Mesothelial cell of epicardium (in vitro differentiated cells): ENCODE results near the gene ASXL1. TPM values are rescaled to one million over a fixed set of nuclear protein-coding genes. Genes with fewer than 3 reads are reported as not detected.

Source experiments
- DNase-seq, 2 experiments: peaks; one replicate each; pipeline ENCODE4 v3.0.0; 2021; ENCODE audit warnings: low spot score in 2 of 2; ENCODE audit not compliant: unreplicated experiment in 2 of 2
- H3K27ac Mint-ChIP-seq: 2 replicates; pipeline ENCODE4 v1.8.0; 2021; ENCODE audit warnings: mixed read lengths
- H3K27me3 Mint-ChIP-seq: 2 replicates; pipeline ENCODE4 v1.8.0; 2021; ENCODE audit warnings: low read depth, mixed read lengths
- H3K36me3 Mint-ChIP-seq: 2 replicates; pipeline ENCODE4 v1.8.0; 2021; ENCODE audit warnings: mixed read lengths
- H3K4me1 Mint-ChIP-seq: 2 replicates; pipeline ENCODE4 v1.8.0; 2021; ENCODE audit warnings: mixed read lengths
- H3K4me3 Mint-ChIP-seq: 2 replicates; pipeline ENCODE4 v1.8.0; 2021; ENCODE audit warnings: mild to moderate bottlenecking, moderate library complexity, mixed read lengths
- H3K9me3 Mint-ChIP-seq: 2 replicates; pipeline ENCODE4 v1.8.0; 2021; ENCODE audit warnings: mixed read lengths
- CTCF ChIP-seq: fragments of 200-600 bp; sonication (generic); IDR thresholded peaks from one replicate; pipeline ENCODE4 v1.5.0; 2021; ENCODE audit warnings: antibody characterized with exemption; ENCODE audit not compliant: unreplicated experiment
- total RNA-seq: library from RNA; stranded (reverse); gene quantifications from 3 replicates; pipeline ENCODE4 v1.2.1, GENCODE V29; 2021

The ASXL1 gene
- total RNA-seq, 1 donor from 2014 or later, result 182 TPM

GRCh38 chr20:32474009-32474716 lies 116.0 kb downstream of the ASXL1 start:
- Mint-ChIP-seq H3K9me3 (no peaks in the 10 kb centered on the region), H3K27ac (peak overlapping the region; percentile 99), H3K27me3 (no peaks in the 10 kb centered on the region), H3K4me3 (peak overlapping the region; percentile 62), H3K4me1 (peaks cover 70% of the 10 kb centered on the region), H3K36me3 (peaks cover 7% of the 10 kb centered on the region)
- peak in 1 of 2 experiments; percentile 37 for DNase-seq
- TF ChIP-seq CTCF, result no peak

- Mint-ChIP-seq H3K27ac (peak overlapping the region; percentile 99), H3K4me1 (peaks cover 74% of the 10 kb centered on the region), H3K9me3 (no peaks in the 10 kb centered on the region), H3K36me3 (peaks cover 7% of the 10 kb centered on the region), H3K27me3 (no peaks in the 10 kb centered on the region), H3K4me3 (peak overlapping the region; percentile 62)
- DNase-seq, result no peak
- no peak for TF ChIP-seq CTCF
Measured at GRCh38 chr20:32474717-32474966, 116.5 kb downstream of the ASXL1 start.

GRCh38 chr20:32474967-32475811 lies 117.1 kb downstream of the ASXL1 start:
- no peaks in the 10 kb centered on the region for H3K27me3 Mint-ChIP-seq
- peak overlapping the region; percentile 99 for H3K27ac Mint-ChIP-seq
- DNase-seq, result peak; percentile 78 to 90
- H3K36me3 Mint-ChIP-seq, result peaks cover 6% of the 10 kb centered on the region
- peaks cover 74% of the 10 kb centered on the region for H3K4me1 Mint-ChIP-seq
- H3K9me3 Mint-ChIP-seq, result no peaks in the 10 kb centered on the region
- H3K4me3 Mint-ChIP-seq, result peak overlapping the region; percentile 62
- TF ChIP-seq CTCF, result no peak

GRCh38 chr20:32476684-32477593 lies 118.8 kb downstream of the ASXL1 start:
- Mint-ChIP-seq H3K27ac (peak overlapping the region; percentile 99), H3K4me1 (peaks cover 82% of the 10 kb centered on the region), H3K9me3 (no peaks in the 10 kb centered on the region), H3K4me3 (peak overlapping the region; percentile 62), H3K27me3 (no peaks in the 10 kb centered on the region), H3K36me3 (peaks cover 3% of the 10 kb centered on the region)
- no peak for TF ChIP-seq CTCF
- DNase-seq, result peak in 1 of 2 experiments; percentile 14
